SJCRH30 (cell line): ENCODE results near the gene SLC51A. TPM values are rescaled to one million over a fixed set of nuclear protein-coding genes. Genes with fewer than 3 reads are reported as not detected.

Source experiments
- DNase-seq, 2 experiments: peaks; one replicate each; pipeline ENCODE4 v3.0.0-alpha.2; 2015 to 2020
- H3K27ac ChIP-seq: fragments of 250-450 bp; sonication (Bioruptor Pico); 2 replicates; pipeline ENCODE4 v1.5.1; 2020; ENCODE audit warnings: mild to moderate bottlenecking, moderate library complexity
- H3K27me3 ChIP-seq: fragments of 250-450 bp; sonication (Bioruptor Pico); 2 replicates; pipeline ENCODE4 v1.5.1; 2020; ENCODE audit warnings: mild to moderate bottlenecking, moderate library complexity
- H3K36me3 ChIP-seq: fragments of 250-450 bp; sonication (Bioruptor Pico); 2 replicates; pipeline ENCODE4 v1.5.1; 2020; ENCODE audit warnings: mild to moderate bottlenecking, moderate library complexity
- H3K4me1 ChIP-seq: fragments of 250-450 bp; sonication (Bioruptor Pico); 2 replicates; pipeline ENCODE4 v1.5.1; 2020; ENCODE audit warnings: mild to moderate bottlenecking, moderate library complexity
- H3K4me3 ChIP-seq: fragments of 250-450 bp; sonication (Bioruptor Pico); 2 replicates; pipeline ENCODE4 v1.5.1; 2020; ENCODE audit warnings: mild to moderate bottlenecking, moderate library complexity
- H3K9me3 ChIP-seq: fragments of 250-450 bp; sonication (Bioruptor Pico); replicated peaks from 2 replicates; pipeline ENCODE4 v1.5.1; 2020; ENCODE audit warnings: mild to moderate bottlenecking, moderate library complexity
- total RNA-seq: library from RNA; depleted of rRNA; stranded (reverse); fragments of >200 nt; shearing (Covaris generic); gene quantifications from 2 replicates; pipeline ENCODE4 v1.2.3, GENCODE V29; 2014

The SLC51A gene
- total RNA-seq, 1 experiment from 2014 or later = not detected

DNA sequence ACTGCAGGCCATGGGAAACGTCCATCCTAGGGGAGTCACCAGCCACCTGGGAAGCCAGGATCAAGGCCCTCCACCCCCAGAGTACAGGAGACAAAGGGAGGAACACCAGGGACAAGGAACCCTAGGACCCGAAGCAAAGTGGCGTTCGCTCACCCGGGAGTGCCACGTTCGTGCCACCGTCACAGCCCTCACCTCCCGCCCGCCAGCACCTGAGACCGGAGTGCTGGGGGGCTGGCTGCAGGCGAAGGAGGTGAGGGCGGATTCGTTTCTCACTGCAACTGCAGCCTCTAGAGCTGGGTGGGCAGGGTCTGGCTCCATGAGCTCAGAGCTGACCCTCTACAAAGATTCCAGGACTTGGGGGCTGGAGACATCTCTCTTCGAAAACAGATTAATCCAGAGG, 31.5 kb upstream of the SLC51A start:
- no peak for DNase-seq
- peaks cover 6% of the 10 kb centered on the region for H3K4me1 ChIP-seq
- H3K27me3 ChIP-seq = no peaks in the 10 kb centered on the region
- H3K4me3 ChIP-seq = no peak overlapping the region
- no peaks in the 10 kb centered on the region for H3K36me3 ChIP-seq
- no peak overlapping the region for H3K27ac ChIP-seq
- H3K9me3 ChIP-seq = no peaks in the 10 kb centered on the region

DNA sequence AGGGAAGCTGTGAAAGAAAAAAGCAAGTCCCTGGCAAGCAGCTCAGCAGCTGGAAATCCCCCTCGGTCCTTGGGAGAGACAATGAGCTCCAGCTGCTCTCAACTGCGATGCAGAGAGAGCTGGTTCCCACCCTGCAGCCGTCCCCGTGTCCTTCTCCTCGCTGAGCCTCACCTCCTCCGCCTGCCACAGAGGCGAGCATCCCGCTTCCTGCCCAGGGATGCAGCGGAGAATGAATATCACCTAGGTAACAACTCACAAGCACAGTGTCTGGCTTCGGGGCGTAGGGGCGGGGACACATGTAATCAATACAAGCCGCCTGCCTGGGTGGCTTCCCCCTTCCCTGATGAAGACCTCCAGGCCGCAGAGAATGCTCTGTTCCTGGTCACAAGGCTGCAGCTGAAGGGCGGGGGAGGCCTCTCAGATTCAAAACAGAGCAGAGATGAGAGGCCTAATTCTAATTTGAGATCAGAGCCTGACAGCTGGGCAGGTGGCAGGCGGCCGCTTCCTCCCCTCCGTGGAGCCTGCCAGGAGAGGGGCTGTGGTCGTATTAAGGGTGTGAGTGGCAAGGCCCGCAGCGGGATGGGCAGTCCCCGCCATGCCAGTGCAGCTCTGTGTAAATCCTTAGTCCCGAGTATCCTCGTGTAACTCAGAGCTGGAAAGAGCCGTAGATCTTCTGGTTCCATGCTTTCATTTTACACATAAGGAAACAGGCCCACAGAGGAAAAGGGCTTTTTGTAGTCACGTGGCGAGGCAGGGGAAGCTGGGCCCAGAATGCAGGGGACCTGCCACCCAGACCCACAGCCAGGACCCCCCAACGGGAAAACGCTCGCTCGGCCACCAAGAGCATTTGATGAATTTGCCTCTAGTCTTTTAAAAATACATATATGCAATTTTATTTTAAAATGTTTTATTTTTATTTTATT, 29.4 kb upstream of the SLC51A start:
- Histone ChIP-seq H3K4me1 (peaks cover 6% of the 10 kb centered on the region), H3K27me3 (no peaks in the 10 kb centered on the region), H3K27ac (no peak overlapping the region), H3K4me3 (peak overlapping the region; percentile 23; the same call in 1 of the 2 replicates), H3K36me3 (no peaks in the 10 kb centered on the region), H3K9me3 (no peaks in the 10 kb centered on the region)
- peak in 1 of 2 experiments; percentile 34 for DNase-seq

- H3K4me3 ChIP-seq = no peak overlapping the region
- no peak overlapping the region for H3K27ac ChIP-seq
- no peak for DNase-seq
- no peaks in the 10 kb centered on the region for H3K9me3 ChIP-seq
- H3K27me3 ChIP-seq = 0 out of 2 replicates have a peak, but pooled peaks cover 2% of the 10 kb centered on the region
- H3K4me1 ChIP-seq = no peaks in the 10 kb centered on the region
- H3K36me3 ChIP-seq = no peaks in the 10 kb centered on the region
Observed at GRCh38 chr3:196189566-196190347, 26.6 kb upstream of the SLC51A start.

- Histone ChIP-seq H3K4me3 (no peak overlapping the region), H3K4me1 (no peaks in the 10 kb centered on the region), H3K36me3 (no peaks in the 10 kb centered on the region), H3K27ac (no peak overlapping the region), H3K9me3 (no peaks in the 10 kb centered on the region), H3K27me3 (0 out of 2 replicates have a peak, but pooled peaks cover 2% of the 10 kb centered on the region)
- no peak for DNase-seq
Observed at GRCh38 chr3:196192036-196192523, 24.3 kb upstream of the SLC51A start.

DNA sequence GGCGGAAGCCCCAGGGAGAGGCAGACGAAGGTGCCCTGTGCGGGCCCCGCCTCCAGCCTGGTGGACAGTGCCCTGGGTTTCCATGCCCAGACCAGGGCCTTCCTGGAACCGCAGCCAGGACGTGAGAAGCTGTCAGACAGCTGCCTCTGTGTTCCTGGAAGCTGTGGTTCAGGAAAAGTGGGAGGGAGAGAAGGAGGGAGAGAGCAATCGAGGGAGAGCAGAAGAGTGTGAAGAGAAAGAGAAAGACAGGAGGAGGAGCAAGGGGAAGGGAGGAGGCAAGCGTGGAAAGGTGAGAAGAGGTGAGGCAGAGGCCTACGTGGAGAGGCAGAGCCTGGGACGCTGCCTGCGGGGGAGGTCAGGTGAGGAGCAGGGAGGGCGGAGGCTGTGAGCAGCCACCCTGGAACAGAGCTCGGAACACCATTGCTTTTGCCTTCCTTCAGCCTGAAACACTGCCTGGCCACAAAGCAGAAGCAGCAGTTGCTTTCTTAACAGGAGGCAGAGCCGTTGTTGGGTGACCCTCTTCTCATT, 23.7 kb upstream of the SLC51A start:
- H3K4me1 ChIP-seq = no peaks in the 10 kb centered on the region
- no peak overlapping the region for H3K4me3 ChIP-seq
- H3K36me3 ChIP-seq = no peaks in the 10 kb centered on the region
- no peak overlapping the region for H3K27ac ChIP-seq
- 0 out of 2 replicates have a peak, but pooled peaks cover 2% of the 10 kb centered on the region for H3K27me3 ChIP-seq
- DNase-seq = peak; percentile 26 to 47
- no peaks in the 10 kb centered on the region for H3K9me3 ChIP-seq

DNA sequence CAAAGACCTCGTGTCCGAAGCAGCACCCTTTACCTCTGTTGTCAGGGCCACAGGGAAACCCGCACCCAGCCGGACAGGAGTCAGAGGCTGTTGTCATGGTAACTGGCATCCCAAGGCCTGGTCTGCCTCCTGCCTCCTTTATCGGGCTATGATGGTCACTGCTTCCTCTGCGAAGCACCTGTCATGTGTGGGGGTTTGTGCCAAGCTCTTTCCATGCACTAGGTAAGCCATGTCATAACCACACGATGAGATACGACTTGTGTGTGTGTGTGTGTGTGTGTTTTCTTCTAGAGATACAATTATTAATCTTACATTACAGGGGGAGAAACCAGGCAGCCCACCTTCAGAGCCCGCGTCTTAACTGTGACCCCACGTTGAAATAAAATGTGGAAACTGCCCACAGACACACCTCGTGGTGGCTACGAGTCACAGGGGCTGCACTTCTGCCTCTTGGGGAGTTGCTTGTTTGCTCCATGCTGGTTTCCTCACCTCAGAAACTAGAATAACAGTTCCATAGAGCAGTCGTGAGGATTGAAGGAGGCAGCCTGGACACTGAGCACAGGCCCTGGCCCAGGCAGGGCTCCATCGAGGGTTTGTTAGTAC, 23.1 kb upstream of the SLC51A start:
- Histone ChIP-seq H3K4me3 (no peak overlapping the region), H3K27ac (no peak overlapping the region), H3K9me3 (no peaks in the 10 kb centered on the region), H3K36me3 (no peaks in the 10 kb centered on the region), H3K27me3 (0 out of 2 replicates have a peak, but pooled peaks cover 2% of the 10 kb centered on the region), H3K4me1 (no peaks in the 10 kb centered on the region)
- peak in 1 of 2 experiments; percentile 20 for DNase-seq

DNA sequence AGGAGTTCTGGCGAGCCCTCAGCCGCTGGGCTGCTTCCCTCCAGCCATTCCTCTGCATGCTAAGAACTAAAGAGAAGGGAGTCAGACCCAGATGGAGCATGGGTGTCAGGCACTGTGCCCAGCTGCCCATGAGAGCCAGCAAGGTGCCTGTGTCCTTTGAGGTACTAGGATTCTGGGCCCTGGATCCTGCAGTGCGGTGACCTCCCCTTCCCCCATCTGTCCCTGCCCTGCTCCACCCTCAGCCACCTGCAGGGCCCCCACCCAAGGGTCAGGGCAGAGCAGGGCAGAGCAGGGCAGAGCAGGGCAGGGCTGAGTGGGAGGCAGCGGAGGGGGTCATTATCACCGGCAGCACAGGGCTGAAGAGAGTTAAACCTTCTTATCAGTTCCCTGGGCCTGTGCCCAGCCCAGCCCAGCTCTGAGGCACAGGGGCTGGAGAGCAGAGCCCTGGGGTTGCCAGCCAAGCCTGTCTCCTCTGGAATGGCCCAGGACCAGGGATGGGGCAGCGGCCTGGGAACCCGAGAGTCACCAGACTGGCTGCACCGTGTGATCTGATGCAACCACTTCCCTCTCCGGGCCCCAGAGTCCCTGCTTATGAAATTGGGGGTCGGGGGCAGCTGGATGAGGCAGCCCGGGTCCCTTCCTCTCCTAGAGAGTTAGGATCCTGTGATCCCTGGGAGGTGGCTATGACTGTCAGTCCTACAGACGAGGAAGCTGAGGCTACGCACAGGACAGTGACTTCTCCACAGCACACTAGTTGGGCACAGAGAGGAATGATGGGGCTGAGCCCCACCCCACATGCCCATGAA, 22.4 kb upstream of the SLC51A start:
- Histone ChIP-seq H3K4me1 (no peaks in the 10 kb centered on the region), H3K27ac (no peak overlapping the region)

GRCh38 chr3:196194542-196194915, 21.8 kb upstream of the SLC51A start:
- Histone ChIP-seq H3K36me3 (no peaks in the 10 kb centered on the region), H3K27me3 (0 out of 2 replicates have a peak, but pooled peaks cover 2% of the 10 kb centered on the region), H3K27ac (no peak overlapping the region), H3K9me3 (no peaks in the 10 kb centered on the region), H3K4me1 (no peaks in the 10 kb centered on the region), H3K4me3 (no peak overlapping the region)
- no peak for DNase-seq

More for the DNA sequence above, 22.4 kb upstream of the SLC51A start:
- no peak for DNase-seq
- H3K9me3 ChIP-seq = no peaks in the 10 kb centered on the region
- no peaks in the 10 kb centered on the region for H3K36me3 ChIP-seq
- 0 out of 2 replicates have a peak, but pooled peaks cover 2% of the 10 kb centered on the region for H3K27me3 ChIP-seq
- no peak overlapping the region for H3K4me3 ChIP-seq

GRCh38 chr3:196195664-196196265, 20.6 kb upstream of the SLC51A start:
- Histone ChIP-seq H3K4me3 (no peak overlapping the region), H3K36me3 (no peaks in the 10 kb centered on the region), H3K27me3 (0 out of 2 replicates have a peak, but pooled peaks cover 2% of the 10 kb centered on the region), H3K4me1 (no peaks in the 10 kb centered on the region), H3K27ac (no peak overlapping the region), H3K9me3 (no peaks in the 10 kb centered on the region)
- no peak for DNase-seq

GRCh38 chr3:196197524-196197923, 18.8 kb upstream of the SLC51A start:
- Histone ChIP-seq H3K27me3 (0 out of 2 replicates have a peak, but pooled peaks cover 2% of the 10 kb centered on the region), H3K36me3 (no peaks in the 10 kb centered on the region), H3K27ac (no peak overlapping the region), H3K4me1 (no peaks in the 10 kb centered on the region), H3K4me3 (no peak overlapping the region), H3K9me3 (no peaks in the 10 kb centered on the region)
- no peak for DNase-seq

DNA sequence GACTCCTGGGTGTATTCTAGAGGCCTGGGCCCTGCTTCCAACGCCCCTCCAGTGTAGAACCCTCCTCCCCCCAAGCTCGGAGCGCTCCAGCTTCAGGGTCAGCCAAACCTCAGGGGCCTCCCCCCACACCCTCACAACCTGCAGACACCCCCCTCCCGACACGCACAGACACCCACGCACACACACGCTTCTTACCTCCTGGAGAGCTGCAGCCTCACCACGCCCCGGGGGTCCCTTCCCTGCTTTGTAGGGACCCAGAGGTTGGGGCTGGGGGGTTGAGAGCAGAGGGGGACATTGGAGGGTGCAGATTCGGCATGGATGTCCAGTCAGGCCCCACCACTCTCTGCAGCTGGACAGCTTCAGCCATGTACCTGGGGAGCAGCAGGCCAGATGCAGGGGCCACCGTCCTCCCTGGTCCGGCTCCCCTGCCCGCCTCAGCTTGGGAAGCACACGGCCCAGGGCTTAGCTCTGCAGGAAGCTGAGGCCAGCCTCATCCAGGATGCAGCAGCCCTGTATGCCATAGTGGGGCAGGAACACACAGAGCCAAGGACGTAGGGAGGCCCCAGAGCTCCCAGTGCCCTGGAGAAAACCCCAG, 18.2 kb upstream of the SLC51A start:
- Histone ChIP-seq H3K4me3 (no peak overlapping the region), H3K9me3 (no peaks in the 10 kb centered on the region), H3K4me1 (no peaks in the 10 kb centered on the region), H3K36me3 (no peaks in the 10 kb centered on the region), H3K27me3 (0 out of 2 replicates have a peak, but pooled peaks cover 2% of the 10 kb centered on the region), H3K27ac (no peak overlapping the region)
- DNase-seq = no peak

- Histone ChIP-seq H3K4me3 (no peak overlapping the region), H3K27ac (no peak overlapping the region), H3K27me3 (no peaks in the 10 kb centered on the region; the same call in 1 of the 2 replicates), H3K4me1 (no peaks in the 10 kb centered on the region), H3K9me3 (no peaks in the 10 kb centered on the region), H3K36me3 (no peaks in the 10 kb centered on the region)
- no peak for DNase-seq
Observed at GRCh38 chr3:196198771-196199753, 17.3 kb upstream of the SLC51A start.
